Liver (tissue), 3 donors: ENCODE data around the gene TMEM91.

Experiments
- CTCF ChIP-seq: fragments of 150-350 bp; IDR thresholded peaks from 2 replicates; pipeline ENCODE4 v1.5.1; 2017; ENCODE audit warnings: improper control_type of control experiment, low read depth, low read length; ENCODE audit not compliant: missing input control
- HNF4A ChIP-seq, 2 donors: conservative IDR thresholded peaks; 2 replicates each; pipeline ENCODE4 v1.6.1; 2016; ENCODE audit warnings: antibody characterized with exemption in 2 of 2, mild to moderate bottlenecking in 2 of 2
- HNF4G ChIP-seq: IDR thresholded peaks from 2 replicates; pipeline ENCODE4 v1.6.1; 2016; ENCODE audit warnings: antibody characterized with exemption
- RAD21 ChIP-seq, 2 donors: IDR thresholded peaks; 2 replicates each; pipeline ENCODE4 v1.6.1; 2016; ENCODE audit warnings: antibody characterized with exemption in 2 of 2, mild to moderate bottlenecking in 2 of 2
- RXRA ChIP-seq, 2 donors: IDR thresholded peaks; 2 replicates each; pipeline ENCODE4 v1.6.1; 2017 to 2018; ENCODE audit warnings: antibody characterized with exemption in 2 of 2, mild to moderate bottlenecking in 1 of 2
- SP1 ChIP-seq: IDR thresholded peaks from 2 replicates; pipeline ENCODE4 v1.6.1; 2018; ENCODE audit warnings: antibody characterized with exemption, mild to moderate bottlenecking
- TAF1 ChIP-seq: conservative IDR thresholded peaks from 2 replicates; pipeline ENCODE4 v1.6.1; 2016; ENCODE audit warnings: antibody characterized with exemption, mild to moderate bottlenecking
- YY1 ChIP-seq: IDR thresholded peaks from 2 replicates; pipeline ENCODE4 v1.6.1; 2016; ENCODE audit warnings: antibody characterized with exemption, mild to moderate bottlenecking
- ZBTB33 ChIP-seq: IDR thresholded peaks from 2 replicates; pipeline ENCODE4 v1.6.1; 2016; ENCODE audit warnings: antibody characterized with exemption
- TF ChIP-seq, protein P1 (sequence below): IDR thresholded peaks from 2 replicates; pipeline ENCODE4 v1.6.1; 2016; ENCODE audit warnings: antibody characterized with exemption, mild to moderate bottlenecking
- TF ChIP-seq, protein P2 (sequence below): IDR thresholded peaks from 2 replicates; pipeline ENCODE4 v1.6.1; 2016; ENCODE audit warnings: antibody characterized with exemption
- donor health status: healthy.
- donor health status: healthy.

DNA sequence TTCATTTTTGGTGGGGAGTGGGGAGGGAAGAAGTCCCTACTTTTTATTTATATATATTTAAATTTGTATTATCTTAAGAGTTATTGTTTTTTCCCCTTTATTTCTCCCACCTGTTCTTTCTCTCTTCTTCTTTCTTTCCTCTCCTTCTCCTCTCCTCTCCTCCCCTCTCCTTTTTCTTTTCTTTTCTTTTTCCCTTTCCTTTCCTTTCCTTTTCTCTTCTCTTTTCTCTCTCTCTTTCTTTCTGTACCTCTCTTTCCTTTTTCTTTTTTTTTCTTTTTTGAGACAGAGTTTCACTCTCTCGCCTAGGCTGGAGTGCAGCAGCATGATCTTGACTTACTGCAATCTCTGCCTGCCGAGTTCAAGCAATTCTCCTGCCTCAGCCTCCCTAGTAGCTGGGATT lies 23.2 kb downstream of the TMEM91 start:
- TF ChIP-seq ZBTB33 (no peak), CTCF (no peak), SP1 (no peak), HNF4A (conservative IDR thresholded peaks at IDR 0.05) (no peak), YY1 (no peak), RXRA (IDR thresholded peaks at IDR 0.05) (no peak), RAD21 (IDR thresholded peaks at IDR 0.05) (no peak), TAF1 (no peak), HNF4G (no peak)
- TF ChIP-seq, protein P1, sequence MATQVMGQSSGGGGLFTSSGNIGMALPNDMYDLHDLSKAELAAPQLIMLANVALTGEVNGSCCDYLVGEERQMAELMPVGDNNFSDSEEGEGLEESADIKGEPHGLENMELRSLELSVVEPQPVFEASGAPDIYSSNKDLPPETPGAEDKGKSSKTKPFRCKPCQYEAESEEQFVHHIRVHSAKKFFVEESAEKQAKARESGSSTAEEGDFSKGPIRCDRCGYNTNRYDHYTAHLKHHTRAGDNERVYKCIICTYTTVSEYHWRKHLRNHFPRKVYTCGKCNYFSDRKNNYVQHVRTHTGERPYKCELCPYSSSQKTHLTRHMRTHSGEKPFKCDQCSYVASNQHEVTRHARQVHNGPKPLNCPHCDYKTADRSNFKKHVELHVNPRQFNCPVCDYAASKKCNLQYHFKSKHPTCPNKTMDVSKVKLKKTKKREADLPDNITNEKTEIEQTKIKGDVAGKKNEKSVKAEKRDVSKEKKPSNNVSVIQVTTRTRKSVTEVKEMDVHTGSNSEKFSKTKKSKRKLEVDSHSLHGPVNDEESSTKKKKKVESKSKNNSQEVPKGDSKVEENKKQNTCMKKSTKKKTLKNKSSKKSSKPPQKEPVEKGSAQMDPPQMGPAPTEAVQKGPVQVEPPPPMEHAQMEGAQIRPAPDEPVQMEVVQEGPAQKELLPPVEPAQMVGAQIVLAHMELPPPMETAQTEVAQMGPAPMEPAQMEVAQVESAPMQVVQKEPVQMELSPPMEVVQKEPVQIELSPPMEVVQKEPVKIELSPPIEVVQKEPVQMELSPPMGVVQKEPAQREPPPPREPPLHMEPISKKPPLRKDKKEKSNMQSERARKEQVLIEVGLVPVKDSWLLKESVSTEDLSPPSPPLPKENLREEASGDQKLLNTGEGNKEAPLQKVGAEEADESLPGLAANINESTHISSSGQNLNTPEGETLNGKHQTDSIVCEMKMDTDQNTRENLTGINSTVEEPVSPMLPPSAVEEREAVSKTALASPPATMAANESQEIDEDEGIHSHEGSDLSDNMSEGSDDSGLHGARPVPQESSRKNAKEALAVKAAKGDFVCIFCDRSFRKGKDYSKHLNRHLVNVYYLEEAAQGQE = no peak
- TF ChIP-seq, protein P2, sequence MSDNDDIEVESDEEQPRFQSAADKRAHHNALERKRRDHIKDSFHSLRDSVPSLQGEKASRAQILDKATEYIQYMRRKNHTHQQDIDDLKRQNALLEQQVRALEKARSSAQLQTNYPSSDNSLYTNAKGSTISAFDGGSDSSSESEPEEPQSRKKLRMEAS = no peak
